Ishikawa (cell line): ENCODE measurements around the gene MED12L.

Source experiments
- CEBPB ChIP-seq: IDR thresholded peaks from 2 replicates; pipeline ENCODE4 v1.6.1; 2012
- EP300 ChIP-seq: IDR thresholded peaks from 2 replicates; pipeline ENCODE4 v1.6.1; 2012; ENCODE audit warnings: borderline replicate concordance
- FOXM1 ChIP-seq: IDR thresholded peaks from 2 replicates; pipeline ENCODE4 v1.6.1; 2012; ENCODE audit warnings: low read depth, borderline replicate concordance
- YY1 ChIP-seq: IDR thresholded peaks from 2 replicates; pipeline ENCODE4 v1.6.1; 2012; ENCODE audit warnings: low read depth
- ZBTB7A ChIP-seq: IDR thresholded peaks from 2 replicates; pipeline ENCODE4 v1.6.1; 2012; ENCODE audit warnings: low read depth
- TF ChIP-seq, protein P1 (sequence below): IDR thresholded peaks from 2 replicates; pipeline ENCODE4 v1.6.1; 2012
- TF ChIP-seq, protein P2 (sequence below): IDR thresholded peaks from 2 replicates; pipeline ENCODE4 v1.6.1; 2012

DNA sequence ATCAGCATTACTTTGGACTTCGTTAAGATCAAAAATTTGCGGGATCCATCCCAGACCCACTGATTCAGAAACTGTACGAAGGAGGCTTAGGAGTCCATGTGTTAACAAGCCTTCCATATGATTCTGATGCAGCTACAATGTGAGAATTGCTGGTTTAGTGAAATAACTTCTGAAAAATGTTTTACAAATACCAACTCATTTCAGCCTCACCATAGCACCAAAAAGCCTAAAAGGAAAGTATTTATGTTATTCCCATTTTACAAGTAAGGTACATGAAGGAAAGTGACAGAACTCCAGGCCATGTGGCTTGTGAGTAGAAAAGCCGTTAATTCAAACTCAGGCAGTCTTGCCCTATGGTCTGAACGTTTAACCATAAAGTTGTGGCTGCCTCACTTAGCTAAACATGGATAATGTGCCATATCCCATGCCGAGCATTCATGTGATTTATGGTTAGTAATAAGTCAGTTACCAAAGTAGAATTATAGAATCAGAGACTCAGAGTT, 376.9 kb downstream of the MED12L start:
- no peak for TF ChIP-seq ZBTB7A
- TF ChIP-seq, protein P1, sequence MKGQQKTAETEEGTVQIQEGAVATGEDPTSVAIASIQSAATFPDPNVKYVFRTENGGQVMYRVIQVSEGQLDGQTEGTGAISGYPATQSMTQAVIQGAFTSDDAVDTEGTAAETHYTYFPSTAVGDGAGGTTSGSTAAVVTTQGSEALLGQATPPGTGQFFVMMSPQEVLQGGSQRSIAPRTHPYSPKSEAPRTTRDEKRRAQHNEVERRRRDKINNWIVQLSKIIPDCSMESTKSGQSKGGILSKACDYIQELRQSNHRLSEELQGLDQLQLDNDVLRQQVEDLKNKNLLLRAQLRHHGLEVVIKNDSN, result no peak
- no peak for TF ChIP-seq FOXM1
- TF ChIP-seq CEBPB, result no peak
- TF ChIP-seq, protein P2, sequence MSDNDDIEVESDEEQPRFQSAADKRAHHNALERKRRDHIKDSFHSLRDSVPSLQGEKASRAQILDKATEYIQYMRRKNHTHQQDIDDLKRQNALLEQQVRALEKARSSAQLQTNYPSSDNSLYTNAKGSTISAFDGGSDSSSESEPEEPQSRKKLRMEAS, result no peak
- TF ChIP-seq YY1, result no peak
- TF ChIP-seq EP300, result no peak
